WERI-Rb-1 (cell line): Measurements from ENCODE around the gene TTN.
A peak's percentile ranks its signal among the peaks of the same experiment; 100 is the strongest.

Experiments used
- DNase-seq: peaks from one replicate; pipeline ENCODE4 v3.0.0-alpha.2; 2020
- H3K27ac ChIP-seq: fragments of 250-450 bp; sonication (Bioruptor Pico); 2 replicates; pipeline ENCODE4 v1.5.1; 2020; ENCODE audit warnings: mild to moderate bottlenecking, moderate library complexity
- H3K27me3 ChIP-seq: fragments of 250-450 bp; sonication (Bioruptor Pico); 2 replicates; pipeline ENCODE4 v1.5.1; 2021; ENCODE audit warnings: mild to moderate bottlenecking, low read depth, moderate library complexity; ENCODE audit not compliant: insufficient read depth, severe bottlenecking
- H3K36me3 ChIP-seq: fragments of 250-450 bp; sonication (Bioruptor Pico); 2 replicates; pipeline ENCODE4 v1.5.1; 2020; ENCODE audit warnings: mild to moderate bottlenecking, moderate library complexity
- H3K4me3 ChIP-seq: 2 replicates; pipeline ENCODE4 v1.5.1; 2011; ENCODE audit warnings: low read depth, mild to moderate bottlenecking, control low read depth, low read length
- H3K9me3 ChIP-seq: fragments of 250-450 bp; sonication (Bioruptor Pico); 2 replicates; pipeline ENCODE4 v1.5.1; 2021; ENCODE audit warnings: mild to moderate bottlenecking, moderate library complexity; ENCODE audit not compliant: severe bottlenecking
- TF ChIP-seq, protein P1 (sequence below): IDR thresholded peaks from 2 replicates; pipeline ENCODE4 v1.5.1; 2011; ENCODE audit warnings: low read depth, mild to moderate bottlenecking, control low read depth, inconsistent platforms, low read length

TTN gene

GRCh38 chr2:178810422-178810821, 3.2 kb upstream of the TTN start:
- Histone ChIP-seq H3K27me3 (no peaks in the 10 kb centered on the region), H3K4me3 (no peak overlapping the region), H3K27ac (no peak overlapping the region), H3K9me3 (no peaks in the 10 kb centered on the region), H3K36me3 (0 out of 2 replicates have a peak, but pooled peaks cover 3% of the 10 kb centered on the region)
- TF ChIP-seq, protein P1, sequence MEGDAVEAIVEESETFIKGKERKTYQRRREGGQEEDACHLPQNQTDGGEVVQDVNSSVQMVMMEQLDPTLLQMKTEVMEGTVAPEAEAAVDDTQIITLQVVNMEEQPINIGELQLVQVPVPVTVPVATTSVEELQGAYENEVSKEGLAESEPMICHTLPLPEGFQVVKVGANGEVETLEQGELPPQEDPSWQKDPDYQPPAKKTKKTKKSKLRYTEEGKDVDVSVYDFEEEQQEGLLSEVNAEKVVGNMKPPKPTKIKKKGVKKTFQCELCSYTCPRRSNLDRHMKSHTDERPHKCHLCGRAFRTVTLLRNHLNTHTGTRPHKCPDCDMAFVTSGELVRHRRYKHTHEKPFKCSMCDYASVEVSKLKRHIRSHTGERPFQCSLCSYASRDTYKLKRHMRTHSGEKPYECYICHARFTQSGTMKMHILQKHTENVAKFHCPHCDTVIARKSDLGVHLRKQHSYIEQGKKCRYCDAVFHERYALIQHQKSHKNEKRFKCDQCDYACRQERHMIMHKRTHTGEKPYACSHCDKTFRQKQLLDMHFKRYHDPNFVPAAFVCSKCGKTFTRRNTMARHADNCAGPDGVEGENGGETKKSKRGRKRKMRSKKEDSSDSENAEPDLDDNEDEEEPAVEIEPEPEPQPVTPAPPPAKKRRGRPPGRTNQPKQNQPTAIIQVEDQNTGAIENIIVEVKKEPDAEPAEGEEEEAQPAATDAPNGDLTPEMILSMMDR: no peak
- no peak for DNase-seq

- Histone ChIP-seq H3K9me3 (no peaks in the 10 kb centered on the region), H3K27ac (no peak overlapping the region), H3K4me3 (no peak overlapping the region), H3K27me3 (no peaks in the 10 kb centered on the region), H3K36me3 (no peaks in the 10 kb centered on the region; the same call in 1 of the 2 replicates)
- TF ChIP-seq, protein P1: no peak
- no peak for DNase-seq
Measured at GRCh38 chr2:178806543-178806942, 680 bp downstream of the TTN start.

GRCh38 chr2:178805457-178805856, 1.8 kb downstream of the TTN start:
- no peak for DNase-seq
- no peak overlapping the region for H3K27ac ChIP-seq
- H3K27me3 ChIP-seq: no peaks in the 10 kb centered on the region
- TF ChIP-seq, protein P1: no peak
- H3K4me3 ChIP-seq: no peak overlapping the region
- H3K36me3 ChIP-seq: no peaks in the 10 kb centered on the region; the same call in none of the 2 replicates
- H3K9me3 ChIP-seq: no peaks in the 10 kb centered on the region

- TF ChIP-seq, protein P1: 0 out of 2 replicates have a peak, but pooled peaks have one; percentile 34
- Histone ChIP-seq H3K27ac (no peak overlapping the region), H3K9me3 (no peaks in the 10 kb centered on the region), H3K36me3 (peaks cover 5% of the 10 kb centered on the region), H3K4me3 (no peak overlapping the region), H3K27me3 (no peaks in the 10 kb centered on the region)
- DNase-seq: no peak
Measured at GRCh38 chr2:178804791-178805190, 2.4 kb downstream of the TTN start.

DNA sequence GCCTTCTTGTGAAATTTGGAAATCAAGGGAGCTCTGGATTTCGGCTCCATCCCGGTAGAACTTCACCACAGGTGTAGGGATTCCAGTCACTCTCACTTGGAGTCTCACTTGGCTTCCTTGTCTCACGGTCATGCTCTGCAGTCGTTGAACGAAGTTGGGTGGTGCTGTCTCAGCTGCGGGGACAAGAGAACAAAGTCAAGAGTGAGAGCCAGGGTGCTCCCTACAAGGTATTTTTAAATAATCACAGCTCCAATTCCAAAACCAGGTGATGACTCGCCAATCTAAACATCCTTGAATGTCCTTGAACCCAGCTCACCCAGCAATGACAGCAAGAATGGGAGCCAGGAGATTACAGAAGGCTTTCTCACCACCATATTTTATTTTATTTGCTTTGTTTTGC, 6.7 kb downstream of the TTN start:
- H3K4me3 ChIP-seq: no peak overlapping the region
- TF ChIP-seq, protein P1: no peak
- H3K36me3 ChIP-seq: peaks cover 8% of the 10 kb centered on the region
- no peaks in the 10 kb centered on the region for H3K9me3 ChIP-seq
- H3K27ac ChIP-seq: no peak overlapping the region
- DNase-seq: no peak
- H3K27me3 ChIP-seq: no peaks in the 10 kb centered on the region

GRCh38 chr2:178799305-178799704, 7.9 kb downstream of the TTN start:
- DNase-seq: no peak
- Histone ChIP-seq H3K36me3 (peaks cover 8% of the 10 kb centered on the region), H3K9me3 (no peaks in the 10 kb centered on the region), H3K4me3 (no peak overlapping the region), H3K27me3 (no peaks in the 10 kb centered on the region), H3K27ac (no peak overlapping the region)
- TF ChIP-seq, protein P1: no peak
